ENCODE data around the gene NEGR1. TPM values are rescaled to one million over a fixed set of nuclear protein-coding genes. Genes with fewer than 3 reads are reported as not detected.

The NEGR1 gene
- total and polyA plus RNA-seq, 8 donors, result 1.2 to 35.4 (median 7.7) TPM

DNA sequence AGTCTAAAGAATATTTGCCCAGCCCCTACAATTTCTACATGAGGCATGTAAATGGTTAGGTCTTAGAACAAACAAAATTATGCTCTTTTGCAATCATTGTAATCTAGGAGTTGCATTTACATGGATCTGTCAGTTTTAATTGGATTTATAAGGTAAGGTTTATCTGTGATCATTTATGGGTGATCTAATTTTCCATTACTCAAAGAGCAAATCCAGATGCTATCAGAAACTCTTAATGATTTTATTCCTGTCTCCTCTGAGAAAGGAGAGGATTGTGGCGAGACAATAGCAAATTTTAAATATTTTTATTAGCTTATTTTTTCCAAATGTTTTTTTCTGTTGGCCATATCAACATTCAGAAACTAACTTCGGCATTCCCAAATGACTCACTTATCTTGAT is 14.2 kb upstream of the NEGR1 start:
- no peak for DNase-seq
- no peaks in the 10 kb centered on the region for H3K36me3 ChIP-seq
- no peak overlapping the region for H3K27ac ChIP-seq
- intact Hi-C loops (cut with DNase I; ENCODE audit: low total_unique reads), result no loop called here
- H3K4me1 ChIP-seq, result no peaks in the 10 kb centered on the region
- H3K4me3 ChIP-seq, result no peak overlapping the region
- no peaks in the 10 kb centered on the region for H3K9me3 ChIP-seq
- TF ChIP-seq POLR2A (IDR thresholded peaks at IDR 0.05) (no peak), POLR2AphosphoS5 (IDR thresholded peaks at IDR 0.05) (no peak), EP300 (IDR thresholded peaks at IDR 0.05) (no peak)
- TF ChIP-seq, protein P1, sequence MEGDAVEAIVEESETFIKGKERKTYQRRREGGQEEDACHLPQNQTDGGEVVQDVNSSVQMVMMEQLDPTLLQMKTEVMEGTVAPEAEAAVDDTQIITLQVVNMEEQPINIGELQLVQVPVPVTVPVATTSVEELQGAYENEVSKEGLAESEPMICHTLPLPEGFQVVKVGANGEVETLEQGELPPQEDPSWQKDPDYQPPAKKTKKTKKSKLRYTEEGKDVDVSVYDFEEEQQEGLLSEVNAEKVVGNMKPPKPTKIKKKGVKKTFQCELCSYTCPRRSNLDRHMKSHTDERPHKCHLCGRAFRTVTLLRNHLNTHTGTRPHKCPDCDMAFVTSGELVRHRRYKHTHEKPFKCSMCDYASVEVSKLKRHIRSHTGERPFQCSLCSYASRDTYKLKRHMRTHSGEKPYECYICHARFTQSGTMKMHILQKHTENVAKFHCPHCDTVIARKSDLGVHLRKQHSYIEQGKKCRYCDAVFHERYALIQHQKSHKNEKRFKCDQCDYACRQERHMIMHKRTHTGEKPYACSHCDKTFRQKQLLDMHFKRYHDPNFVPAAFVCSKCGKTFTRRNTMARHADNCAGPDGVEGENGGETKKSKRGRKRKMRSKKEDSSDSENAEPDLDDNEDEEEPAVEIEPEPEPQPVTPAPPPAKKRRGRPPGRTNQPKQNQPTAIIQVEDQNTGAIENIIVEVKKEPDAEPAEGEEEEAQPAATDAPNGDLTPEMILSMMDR (IDR thresholded peaks at IDR 0.05), result no peak
- WGBS, 5 donors, result 83 to 87% (median 84%) methylated on average over 2 of the region's 2 CpGs
- H3K27me3 ChIP-seq, result no peaks in the 10 kb centered on the region

DNA sequence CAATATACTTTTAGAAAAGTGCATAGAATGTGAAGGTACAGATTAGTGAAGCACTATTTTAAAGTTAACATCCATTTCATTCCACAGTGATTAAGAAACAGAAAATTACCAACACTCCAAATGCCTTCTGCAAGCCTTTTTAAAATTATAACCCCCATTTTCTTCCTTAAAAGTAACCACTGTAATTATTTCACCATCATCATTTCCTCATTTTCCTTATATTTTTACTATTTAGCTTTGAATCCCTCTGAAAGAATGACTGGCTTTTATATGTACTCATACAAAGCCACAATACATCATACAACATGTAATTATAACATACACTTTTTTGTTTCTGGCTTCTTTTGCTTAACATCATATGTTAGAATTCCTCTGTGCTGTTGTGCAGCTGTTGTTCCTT is 6.5 kb upstream of the NEGR1 start:
- peaks cover 0 to 21% (median 9%) of the 10 kb centered on the region in 4 donors for H3K4me1 ChIP-seq
- H3K4me3 ChIP-seq, result no peak overlapping the region
- H3K36me3 ChIP-seq, result no peaks in the 10 kb centered on the region
- no peaks in the 10 kb centered on the region for H3K27me3 ChIP-seq
- no peaks in the 10 kb centered on the region for H3K9me3 ChIP-seq
- no peak for DNase-seq
- H3K27ac ChIP-seq, result no peak overlapping the region
- intact Hi-C loops (cut with DNase I; ENCODE audit: low total_unique reads), result no loop called here
- TF ChIP-seq POLR2AphosphoS5 (IDR thresholded peaks at IDR 0.05), result no peak

DNA sequence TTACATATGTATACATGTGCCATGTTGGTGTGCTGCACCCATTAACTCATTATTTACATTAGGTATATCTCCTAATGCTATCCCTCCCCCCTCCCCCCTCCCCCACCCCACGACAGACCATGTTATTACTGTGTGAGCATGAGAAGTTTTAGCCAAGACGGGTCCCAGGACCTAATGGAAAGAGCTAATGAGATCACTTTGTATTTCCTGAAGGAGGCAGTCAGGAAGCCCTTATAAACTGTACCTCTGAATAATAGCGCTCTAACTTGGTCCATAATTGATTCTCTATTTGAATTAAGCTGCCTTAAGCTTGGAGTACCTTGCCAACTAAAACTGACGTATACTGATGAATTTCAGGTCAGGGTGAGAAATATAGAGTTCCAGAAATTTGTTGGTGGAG is 4.1 kb upstream of the NEGR1 start:
- 63 to 79% (median 73%) methylated on average over 4 of the region's 4 CpGs for WGBS, 5 donors
- no peak for TF ChIP-seq POLR2AphosphoS5 (IDR thresholded peaks at IDR 0.05)
- TF ChIP-seq EP300 (IDR thresholded peaks at IDR 0.05), result no peak
- TF ChIP-seq, protein P1 (IDR thresholded peaks at IDR 0.05), result no peak
- no peak for TF ChIP-seq POLR2A (IDR thresholded peaks at IDR 0.05)
- H3K4me3 ChIP-seq, result no peak overlapping the region
- H3K9me3 ChIP-seq, result no peaks in the 10 kb centered on the region
- no peak overlapping the region for H3K27ac ChIP-seq
- peaks cover 0 to 7% (median 0%) of the 10 kb centered on the region in 3 donors for H3K27me3 ChIP-seq
- no peak for DNase-seq
- no peaks in the 10 kb centered on the region for H3K36me3 ChIP-seq
- intact Hi-C loops (cut with DNase I; ENCODE audit: low total_unique reads), result no loop called here
- peaks cover 0 to 34% (median 14%) of the 10 kb centered on the region in 4 donors for H3K4me1 ChIP-seq

DNA sequence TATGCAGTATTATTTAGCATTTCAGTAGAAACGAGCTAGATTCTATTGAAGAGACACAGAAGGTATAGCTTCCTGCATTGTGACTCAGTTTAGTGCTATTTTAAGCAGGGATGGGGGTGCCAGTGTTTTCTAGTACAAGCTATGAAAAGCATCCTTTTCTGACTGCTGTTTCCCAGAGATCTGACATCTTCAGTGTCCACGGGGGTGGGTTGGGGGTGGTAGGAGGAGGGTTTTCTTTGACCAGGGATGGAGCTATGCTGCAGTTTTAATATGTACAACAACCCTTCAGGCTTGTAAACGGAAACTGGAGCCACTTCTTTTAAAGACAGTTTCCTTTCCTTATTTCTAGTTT is 2.7 kb upstream of the NEGR1 start:
- peak in 1 of 2 donors; percentile 51 for DNase-seq
- Histone ChIP-seq H3K27ac (peak overlapping the region in 4 of 5 donors; percentile 89 to 92 (median 91)), H3K4me1 (peaks cover 0 to 35% (median 16%) of the 10 kb centered on the region in 4 donors), H3K9me3 (no peaks in the 10 kb centered on the region), H3K4me3 (peak overlapping the region; percentile 65 to 83 (median 78)), H3K36me3 (no peaks in the 10 kb centered on the region), H3K27me3 (peaks cover 0 to 7% (median 0%) of the 10 kb centered on the region in 3 donors)
- intact Hi-C loops (cut with DNase I; ENCODE audit: low total_unique reads), result no loop called here
- TF ChIP-seq POLR2A (IDR thresholded peaks at IDR 0.05), result no peak
- no peak for TF ChIP-seq POLR2AphosphoS5 (IDR thresholded peaks at IDR 0.05)
- TF ChIP-seq, protein P1 (IDR thresholded peaks at IDR 0.05), result no peak
- WGBS, 5 donors, result 1 to 6% (median 2%) methylated on average over 3 of the region's 3 CpGs

DNA sequence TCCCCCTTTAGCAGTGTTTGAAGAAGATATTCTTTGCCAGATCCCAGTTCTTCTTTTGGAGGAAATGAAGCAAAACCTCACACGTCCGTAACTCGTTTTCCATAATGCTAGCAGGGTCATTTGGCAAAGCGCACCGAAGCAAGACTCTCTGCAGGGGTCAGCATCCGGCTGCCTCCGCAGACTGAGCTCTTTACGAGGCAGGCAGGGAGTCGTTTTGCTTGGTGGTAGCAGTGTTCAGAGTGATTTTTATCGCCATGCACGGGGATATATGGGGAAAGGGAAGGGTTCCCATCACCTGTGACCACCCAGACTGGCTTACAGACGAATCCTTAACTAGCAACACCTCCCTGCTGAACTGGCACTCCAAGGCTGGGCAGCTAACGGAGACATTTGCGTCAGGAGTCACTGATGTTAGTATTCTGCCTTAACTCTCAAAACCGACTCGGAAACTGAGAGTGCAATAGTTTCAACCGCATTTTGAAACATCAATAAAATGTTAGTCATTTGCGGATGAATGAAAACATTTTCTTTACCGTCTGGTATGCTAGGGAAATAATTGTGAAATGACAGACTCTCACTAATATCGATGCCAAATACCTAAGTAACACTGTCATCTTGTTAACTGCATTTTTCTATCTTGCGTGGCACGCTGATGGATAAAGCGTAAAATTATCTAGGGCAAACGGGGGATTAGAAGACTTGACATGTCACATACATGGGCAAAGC is 2.2 kb upstream of the NEGR1 start:
- Histone ChIP-seq H3K36me3 (no peaks in the 10 kb centered on the region), H3K27me3 (peaks cover 0 to 7% (median 0%) of the 10 kb centered on the region in 3 donors), H3K4me3 (peak overlapping the region; percentile 65 to 83 (median 78)), H3K9me3 (no peaks in the 10 kb centered on the region), H3K4me1 (peaks cover 0 to 35% (median 16%) of the 10 kb centered on the region in 4 donors), H3K27ac (peak overlapping the region; percentile 58 to 92 (median 91))
- no peak for TF ChIP-seq EP300 (IDR thresholded peaks at IDR 0.05)
- TF ChIP-seq, protein P1 (IDR thresholded peaks at IDR 0.05), result no peak
- no peak for TF ChIP-seq POLR2AphosphoS5 (IDR thresholded peaks at IDR 0.05)
- TF ChIP-seq POLR2A (IDR thresholded peaks at IDR 0.05), result no peak
- DNase-seq, result peak in 1 of 2 donors; percentile 89
- intact Hi-C loops (cut with DNase I; ENCODE audit: low total_unique reads), result no loop called here
- 0 to 1% (median 1%) methylated on average over 23 to 24 of the region's 24 CpGs for WGBS, 5 donors

Data from stomach (tissue), 9 donors.